HCT116 (cell line): ENCODE measurements around the gene CR1L. TPM values are rescaled to one million over a fixed set of nuclear protein-coding genes. Genes with fewer than 3 reads are reported as not detected.

Source experiments
- ATAC-seq: fragments of 200-7000 bp; cut with Tn5 transposase; 2 replicates; pipeline ENCODE4 v1.9.1; 2020; ENCODE audit warnings: mild to moderate bottlenecking, moderate library complexity
- BruUV-seq: library from RNA; stranded (reverse); fragments of 400-500 nt; replicated peaks from 2 replicates; lab custom pipeline; 2021; lab: Mats Ljungman, UMichigan
- CTCF ChIA-PET: fragments of 300-600 bp; sonication (Branson Sonifier 250); formaldehyde crosslinking; loops from one replicate; lab custom pipeline; 2021; ENCODE audit warnings: antibody characterized with exemption; lab: Charles Lee
- POLR2A ChIA-PET: fragments of 300-600, 350-600 bp; sonication (Branson Sonifier 250); formaldehyde crosslinking; loops from one replicate; lab custom pipeline; 2021; ENCODE audit warnings: antibody characterized with exemption; lab: Charles Lee
- RAD21 ChIA-PET, 2 experiments: fragments of 300-600 bp; sonication (Branson Sonifier 250); formaldehyde crosslinking; loops; one replicate each; lab custom pipeline; 2023; ENCODE audit warnings: low total read pairs in 2 of 2; ENCODE audit not compliant: uncharacterized antibody in 2 of 2, unreplicated experiment in 2 of 2, low non-redundant PET in 1 of 2; lab: Charles Lee
- DNase-seq: peaks from one replicate; pipeline ENCODE4 v3.0.0-alpha.2; 2010; ENCODE audit warnings: low read depth, low spot score
- H2AFZ ChIP-seq: fragments of 200-600 bp; shearing (Covaris generic), sonication (generic); 2 replicates; pipeline ENCODE4 v1.6.1; 2017; ENCODE audit warnings: low read depth, mixed run types, mixed read lengths, antibody characterized with exemption, low read length; ENCODE audit not compliant: poor library complexity, severe bottlenecking
- H3K27ac ChIP-seq: 2 replicates; pipeline ENCODE4 v1.5.1; 2012; ENCODE audit warnings: low read depth, low read length
- H3K27me3 ChIP-seq: fragments of 200-600 bp; sonication (generic); 2 replicates; pipeline ENCODE4 v1.6.1; 2016; ENCODE audit warnings: mixed run types, low read length, mixed read lengths; ENCODE audit not compliant: insufficient read depth
- H3K36me3 ChIP-seq, 2 experiments: fragments of 200-500 bp in 1 of 2; fragments of 200-600 bp in 1 of 2; sonication (Bioruptor generic) in 1 of 2; sonication (generic) in 1 of 2; 2 replicates each; pipeline versions ENCODE4 v1.5.1 to v1.6.1; 2014 to 2016; ENCODE audit warnings: low read length in 2 of 2, inconsistent platforms in 1 of 2, mixed read lengths in 1 of 2, mixed run types in 1 of 2; ENCODE audit not compliant: insufficient read depth in 2 of 2, control insufficient read depth in 1 of 2
- H3K4me1 ChIP-seq, 2 experiments: fragments of 200-600 bp in 1 of 2; sonication (generic) in 1 of 2; 2 replicates each; pipeline versions ENCODE4 v1.5.1 to v1.6.1; 2012 to 2017; ENCODE audit warnings: low read length in 2 of 2, inconsistent platforms in 1 of 2, mild to moderate bottlenecking in 1 of 2, mixed read lengths in 1 of 2, mixed run types in 1 of 2, moderate library complexity in 1 of 2; ENCODE audit not compliant: insufficient read depth in 2 of 2, control insufficient read depth in 1 of 2
- H3K4me2 ChIP-seq: fragments of 200-600 bp; sonication (generic); 2 replicates; pipeline ENCODE4 v1.6.1; 2017; ENCODE audit warnings: mixed run types, low read length, mixed read lengths
- H3K4me3 ChIP-seq, 2 experiments: fragments of 200-600 bp in 1 of 2; sonication (generic) in 1 of 2; replicated peaks in 1 of 2; 2 replicates each; pipeline ENCODE4 v1.5.1; 2011 to 2016; ENCODE audit warnings: low read length in 2 of 2, control low read depth in 1 of 2, low read depth in 1 of 2, mild to moderate bottlenecking in 1 of 2, mixed read lengths in 1 of 2, mixed run types in 1 of 2
- H3K79me2 ChIP-seq: fragments of 200-600 bp; sonication (generic); 2 replicates; pipeline ENCODE4 v1.6.1; 2017; ENCODE audit warnings: mild to moderate bottlenecking, mixed run types, low read length, moderate library complexity, mixed read lengths; ENCODE audit not compliant: insufficient read depth
- H3K9ac ChIP-seq: fragments of 200-600 bp; sonication (generic); 2 replicates; pipeline ENCODE4 v1.6.1; 2016; ENCODE audit warnings: low read length, mixed read lengths
- H3K9me2 ChIP-seq: fragments of 200-600 bp; sonication (generic), shearing (Covaris generic); 2 replicates; pipeline ENCODE4 v1.6.1; 2017; ENCODE audit warnings: mixed run types, mild to moderate bottlenecking, moderate library complexity; ENCODE audit not compliant: insufficient read depth
- H3K9me3 ChIP-seq, 2 experiments: fragments of 200-500 bp in 1 of 2; fragments of 200-600 bp in 1 of 2; sonication (Bioruptor generic) in 1 of 2; sonication (generic) in 1 of 2; 2 replicates each; pipeline ENCODE4 v1.6.1; 2014 to 2017; ENCODE audit warnings: low read length in 2 of 2, mixed read lengths in 2 of 2, inconsistent platforms in 1 of 2, low read depth in 1 of 2, mild to moderate bottlenecking in 1 of 2, mixed run types in 1 of 2, moderate library complexity in 1 of 2; ENCODE audit not compliant: control insufficient read depth in 1 of 2, insufficient read depth in 1 of 2
- H4K20me1 ChIP-seq: fragments of 200-600 bp; sonication (generic), shearing (Covaris generic); 2 replicates; pipeline ENCODE4 v1.6.1; 2017; ENCODE audit warnings: mixed run types, mild to moderate bottlenecking, moderate library complexity; ENCODE audit not compliant: insufficient read depth
- CTCF ChIP-seq, 3 experiments: fragments of 200-600 bp in 1 of 3; sonication (generic) in 1 of 3; IDR thresholded peaks in 2 of 3; conservative IDR thresholded peaks in 1 of 3; 2 replicates each; pipeline ENCODE4 v1.5.1; 2012 to 2017; ENCODE audit warnings: low read depth in 2 of 3, low read length in 2 of 3, antibody characterized with exemption in 1 of 3, borderline replicate concordance in 1 of 3, control low read depth in 1 of 3, mild to moderate bottlenecking in 1 of 3, mixed read lengths in 1 of 3, mixed run types in 1 of 3, moderate library complexity in 1 of 3; ENCODE audit not compliant: insufficient read depth in 1 of 3
- EGR1 ChIP-seq: IDR thresholded peaks from 2 replicates; pipeline ENCODE4 v1.6.1; 2012; ENCODE audit warnings: low read depth
- ELF1 ChIP-seq: IDR thresholded peaks from 2 replicates; pipeline ENCODE4 v1.6.1; 2012; ENCODE audit warnings: low read depth, borderline replicate concordance
- EZH2 ChIP-seq: fragments of 200-600 bp; sonication (generic); IDR thresholded peaks from 2 replicates; pipeline ENCODE4 v1.6.1; 2017; ENCODE audit warnings: antibody characterized with exemption, mixed run types
- MAX ChIP-seq: IDR thresholded peaks from 2 replicates; pipeline ENCODE4 v1.6.1; 2012
- POLR2A ChIP-seq: IDR thresholded peaks from 2 replicates; pipeline ENCODE4 v1.7.0; 2011; ENCODE audit warnings: borderline replicate concordance; ENCODE audit not compliant: insufficient read depth, insufficient read length; ENCODE audit errors: extremely low read depth
- POLR2AphosphoS5 ChIP-seq: IDR thresholded peaks from 2 replicates; pipeline ENCODE4 v1.6.1; 2011; ENCODE audit warnings: mild to moderate bottlenecking, low read depth, low read length, moderate library complexity
- RAD21 ChIP-seq: IDR thresholded peaks from 2 replicates; pipeline ENCODE4 v1.6.1; 2012; ENCODE audit warnings: low read depth, mild to moderate bottlenecking
- SIN3A ChIP-seq: IDR thresholded peaks from 2 replicates; pipeline ENCODE4 v1.6.1; 2012; ENCODE audit warnings: low read depth
- TCF7L2 ChIP-seq: IDR thresholded peaks from 2 replicates; pipeline ENCODE4 v1.7.0; 2011; ENCODE audit warnings: borderline replicate concordance, inconsistent platforms; ENCODE audit not compliant: insufficient read depth, insufficient read length; ENCODE audit errors: extremely low read depth
- ZFX ChIP-seq: fragments of 450-650 bp; IDR thresholded peaks from 2 replicates; pipeline ENCODE4 v1.6.1; 2017
- intact Hi-C: fragments of 100-400 bp; cut with micrococcal nuclease; formaldehyde crosslinking; loops from 2 replicates; pipeline ENCODE4 v1.10.0; 2022
- total RNA-seq: library from RNA; stranded (reverse); gene quantifications from one replicate; pipeline ENCODE4 v1.2.1, GENCODE V29; 2021; ENCODE audit not compliant: unreplicated experiment

The CR1L gene
- total RNA-seq, 1 experiment from 2014 or later: 0.15 TPM

GRCh38 chr1:207751790-207752455 is 107.0 kb downstream of the CR1L start, which contains the start of gene CD46 (continued):
- no peak for TF ChIP-seq RAD21
- peak; percentile 74 for TF ChIP-seq POLR2A
- peak; percentile 67 for TF ChIP-seq TCF7L2

- H3K4me1 ChIP-seq: peaks cover 26 to 36% of the 10 kb centered on the region in 2 experiments
- H2AFZ ChIP-seq: no peak overlapping the region
- POLR2A ChIA-PET: interaction anchor here (1.0 kb wide), 1 partner anchor 12 kb away, joined by 3 read pairs; no protein-coding TSS in a partner anchor
Measured at GRCh38 chr1:207752456-207752998, 107.6 kb downstream of the CR1L start.

More at GRCh38 chr1:207752456-207752998, 107.6 kb downstream of the CR1L start:
- Histone ChIP-seq H3K9me3 (no peaks in the 10 kb centered on the region), H3K9me2 (no peaks in the 10 kb centered on the region), H3K79me2 (peaks cover 57% of the 10 kb centered on the region), H3K36me3 (peaks cover 0 to 3% of the 10 kb centered on the region in 2 experiments; a peak in 1 of 4 replicates), H3K9ac (peak overlapping the region; percentile 94), H3K27ac (peak overlapping the region; percentile 70), H3K4me3 (peak overlapping the region; percentile 93 to 97), H3K4me2 (peak overlapping the region; percentile 77), H3K27me3 (no peaks in the 10 kb centered on the region), H4K20me1 (no peaks in the 10 kb centered on the region)
- ATAC-seq: peak; percentile 46
- TF ChIP-seq ZFX (peak; percentile 10; the same call in 1 of the 2 replicates), ELF1 (no peak), TCF7L2 (no peak), EGR1 (peak; percentile 57; the same call in 1 of the 2 replicates), CTCF (IDR thresholded peaks at IDR 0.05 in 2 of 3, conservative IDR thresholded peaks at IDR 0.05 in 1 of 3; ENCODE audit: borderline replicate concordance in 1 of 3, insufficient read depth in 1 of 3, low read depth in 2 of 3, low read length in 2 of 3) (no peak), POLR2AphosphoS5 (peak; percentile 28; the same call in 1 of the 2 replicates), SIN3A (0 out of 2 replicates have a peak, but pooled peaks have one; percentile 6), EZH2 (no peak), MAX (peak; percentile 69)
- ChIA-PET RAD21 (no interaction called here), CTCF (interaction anchor here (1.1 kb wide), 1 partner anchor 45 kb away, joined by 4 read pairs; no protein-coding TSS in a partner anchor)
- DNase-seq: no peak
- intact Hi-C loops: loop anchor here (2.0 kb wide), 1 partner anchor 44 kb away; no protein-coding TSS in a partner anchor
- BruUV-seq: TSS peak; percentile 59
